Neural crest cell (in vitro differentiated cells): Measurements from ENCODE around the gene HMCN1. TPM values are rescaled to one million over a fixed set of nuclear protein-coding genes. Genes with fewer than 3 reads are reported as not detected.

Experiments used
- DNase-seq: peaks from one replicate; pipeline ENCODE4 v3.0.0; 2021; ENCODE audit warnings: low read depth, mixed read lengths, low spot score
- H3K27ac Mint-ChIP-seq: one replicate; pipeline ENCODE4 v1.8.0; 2021; ENCODE audit warnings: mild to moderate bottlenecking, mixed read lengths; ENCODE audit not compliant: unreplicated experiment
- H3K27me3 Mint-ChIP-seq: 2 replicates; pipeline ENCODE4 v1.8.0; 2021; ENCODE audit warnings: low read depth, mild to moderate bottlenecking, mixed read lengths
- H3K36me3 Mint-ChIP-seq: 2 replicates; pipeline ENCODE4 v1.8.0; 2021; ENCODE audit warnings: low read depth, mild to moderate bottlenecking, mixed read lengths
- H3K4me1 Mint-ChIP-seq: 2 replicates; pipeline ENCODE4 v1.8.0; 2021; ENCODE audit warnings: mixed read lengths
- H3K4me3 Mint-ChIP-seq: one replicate; pipeline ENCODE4 v1.8.0; 2021; ENCODE audit warnings: mild to moderate bottlenecking, mixed read lengths
- H3K9me3 Mint-ChIP-seq: 2 replicates; pipeline ENCODE4 v1.8.0; 2021; ENCODE audit warnings: mixed read lengths
- total RNA-seq: library from RNA; stranded (reverse); gene quantifications from 2 replicates; pipeline ENCODE4 v1.2.1, GENCODE V29; 2021
- TF ChIP-seq, protein P1 (sequence below): fragments of 200-600 bp; sonication (generic); conservative IDR thresholded peaks from 2 replicates; pipeline ENCODE4 v1.5.0; 2021; ENCODE audit warnings: antibody characterized with exemption, mild to moderate bottlenecking

The HMCN1 gene
- total RNA-seq, 1 donor from 2014 or later = 16.6 TPM

DNA sequence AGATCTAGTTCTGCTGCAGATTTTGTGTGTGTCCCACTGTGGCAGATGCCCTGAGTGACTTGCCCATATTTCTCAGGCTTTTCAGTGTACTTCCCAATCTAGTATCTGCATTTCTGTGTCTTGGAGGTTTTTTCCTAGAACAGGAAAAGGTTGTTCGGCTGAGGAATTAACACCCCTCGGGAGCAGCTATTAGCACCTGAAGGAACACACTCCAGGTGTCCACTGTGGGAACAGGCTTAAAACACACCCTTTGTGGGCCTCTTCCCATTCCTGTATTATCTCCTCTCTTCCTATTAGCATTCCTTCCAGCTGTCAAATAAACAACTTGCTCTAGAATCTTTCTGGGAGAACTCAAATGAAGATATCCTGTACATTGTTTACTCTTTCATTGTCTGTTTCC is 178.3 kb downstream of the HMCN1 start:
- no peaks in the 10 kb centered on the region for H3K4me1 Mint-ChIP-seq
- H3K4me3 Mint-ChIP-seq = no peak overlapping the region
- H3K9me3 Mint-ChIP-seq = no peaks in the 10 kb centered on the region
- no peak for DNase-seq
- no peaks in the 10 kb centered on the region for H3K27me3 Mint-ChIP-seq
- H3K27ac Mint-ChIP-seq = no peak overlapping the region
- TF ChIP-seq, protein P1, sequence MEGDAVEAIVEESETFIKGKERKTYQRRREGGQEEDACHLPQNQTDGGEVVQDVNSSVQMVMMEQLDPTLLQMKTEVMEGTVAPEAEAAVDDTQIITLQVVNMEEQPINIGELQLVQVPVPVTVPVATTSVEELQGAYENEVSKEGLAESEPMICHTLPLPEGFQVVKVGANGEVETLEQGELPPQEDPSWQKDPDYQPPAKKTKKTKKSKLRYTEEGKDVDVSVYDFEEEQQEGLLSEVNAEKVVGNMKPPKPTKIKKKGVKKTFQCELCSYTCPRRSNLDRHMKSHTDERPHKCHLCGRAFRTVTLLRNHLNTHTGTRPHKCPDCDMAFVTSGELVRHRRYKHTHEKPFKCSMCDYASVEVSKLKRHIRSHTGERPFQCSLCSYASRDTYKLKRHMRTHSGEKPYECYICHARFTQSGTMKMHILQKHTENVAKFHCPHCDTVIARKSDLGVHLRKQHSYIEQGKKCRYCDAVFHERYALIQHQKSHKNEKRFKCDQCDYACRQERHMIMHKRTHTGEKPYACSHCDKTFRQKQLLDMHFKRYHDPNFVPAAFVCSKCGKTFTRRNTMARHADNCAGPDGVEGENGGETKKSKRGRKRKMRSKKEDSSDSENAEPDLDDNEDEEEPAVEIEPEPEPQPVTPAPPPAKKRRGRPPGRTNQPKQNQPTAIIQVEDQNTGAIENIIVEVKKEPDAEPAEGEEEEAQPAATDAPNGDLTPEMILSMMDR = no peak
- H3K36me3 Mint-ChIP-seq = no peaks in the 10 kb centered on the region

DNA sequence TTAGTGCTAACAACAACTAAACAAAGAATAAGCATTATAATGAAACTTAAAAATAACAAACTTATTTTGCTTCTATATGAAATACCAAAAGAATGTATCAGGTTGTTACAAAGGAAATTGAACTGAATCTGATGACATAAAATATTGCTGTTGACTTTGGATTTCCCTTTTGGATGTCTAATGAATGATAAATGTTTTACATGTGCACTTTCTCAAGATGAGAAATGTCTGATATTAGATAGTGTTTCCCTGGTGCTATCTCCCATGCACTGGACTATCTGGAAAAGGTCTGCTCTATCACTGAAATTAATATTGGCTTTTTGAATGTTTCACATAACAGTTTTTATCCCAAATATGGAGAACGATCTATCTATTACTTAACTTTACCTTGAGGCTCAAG is 179.9 kb downstream of the HMCN1 start:
- DNase-seq = no peak
- TF ChIP-seq, protein P1 = no peak
- H3K4me1 Mint-ChIP-seq = no peaks in the 10 kb centered on the region
- H3K4me3 Mint-ChIP-seq = no peak overlapping the region
- H3K27me3 Mint-ChIP-seq = no peaks in the 10 kb centered on the region
- H3K9me3 Mint-ChIP-seq = no peaks in the 10 kb centered on the region
- H3K27ac Mint-ChIP-seq = no peak overlapping the region
- no peaks in the 10 kb centered on the region for H3K36me3 Mint-ChIP-seq

DNA sequence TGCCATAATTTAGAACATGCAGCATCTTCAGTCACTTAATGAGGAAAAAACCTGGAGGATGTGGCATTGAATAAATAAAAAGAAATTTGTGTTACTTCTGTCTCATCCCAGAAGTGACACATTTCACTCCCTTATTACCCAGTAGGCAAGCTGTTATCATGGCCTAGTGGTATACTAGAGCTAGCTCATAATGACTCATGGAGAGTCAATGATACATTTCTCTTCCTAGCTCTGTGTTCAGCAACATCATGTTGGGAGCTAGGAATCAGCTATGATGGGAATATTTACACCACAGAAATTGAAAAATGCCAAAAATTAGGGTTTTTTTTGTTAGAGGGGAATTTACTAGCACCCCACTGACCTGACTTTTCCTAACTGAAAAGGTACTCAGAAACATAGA is 182.7 kb downstream of the HMCN1 start:
- no peak overlapping the region for H3K4me3 Mint-ChIP-seq
- no peak for DNase-seq
- no peaks in the 10 kb centered on the region for H3K36me3 Mint-ChIP-seq
- no peak overlapping the region for H3K27ac Mint-ChIP-seq
- H3K27me3 Mint-ChIP-seq = no peaks in the 10 kb centered on the region
- TF ChIP-seq, protein P1 = no peak
- no peaks in the 10 kb centered on the region for H3K4me1 Mint-ChIP-seq
- H3K9me3 Mint-ChIP-seq = no peaks in the 10 kb centered on the region

DNA sequence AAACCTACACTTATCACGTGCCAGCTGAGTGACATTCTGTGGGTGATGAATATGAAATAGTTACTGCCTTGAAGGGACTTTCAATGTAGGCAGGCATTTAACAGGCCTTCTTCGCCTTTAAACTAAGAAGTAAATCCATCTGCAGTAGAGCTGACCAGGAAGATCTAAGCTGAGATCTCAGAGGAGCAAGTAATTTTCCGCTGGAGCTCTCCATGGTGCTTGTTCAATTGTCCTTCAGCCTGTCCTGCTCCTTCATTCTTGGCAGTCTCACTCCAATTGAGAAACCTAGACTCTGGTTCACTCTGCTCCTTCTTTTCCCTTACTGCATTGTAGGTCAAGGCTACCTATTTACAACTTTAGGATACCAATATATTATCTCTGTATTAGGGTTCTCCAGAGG is 183.5 kb downstream of the HMCN1 start:
- DNase-seq = no peak
- Mint-ChIP-seq H3K36me3 (no peaks in the 10 kb centered on the region), H3K4me3 (no peak overlapping the region), H3K9me3 (no peaks in the 10 kb centered on the region), H3K27me3 (no peaks in the 10 kb centered on the region), H3K4me1 (no peaks in the 10 kb centered on the region), H3K27ac (no peak overlapping the region)
- TF ChIP-seq, protein P1 = no peak

DNA sequence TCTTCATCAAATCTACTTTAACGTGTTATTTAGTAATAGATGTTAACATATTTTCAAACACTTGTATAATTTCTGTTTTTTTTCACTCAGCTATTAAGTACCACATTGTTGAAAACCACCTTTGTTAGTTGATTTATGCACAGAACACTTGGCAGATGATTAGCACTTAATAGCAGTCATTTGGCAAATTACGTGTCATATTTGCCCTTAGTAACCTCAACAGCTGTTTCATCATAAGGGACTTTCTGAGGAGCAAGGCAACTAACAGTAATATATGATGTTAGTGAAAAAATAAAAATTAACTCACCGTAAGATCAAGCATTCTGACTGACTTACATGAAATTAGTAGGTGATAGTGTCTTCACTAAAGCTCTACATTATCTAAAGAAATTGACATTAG is 186.4 kb downstream of the HMCN1 start:
- H3K4me3 Mint-ChIP-seq = no peak overlapping the region
- no peaks in the 10 kb centered on the region for H3K27me3 Mint-ChIP-seq
- no peaks in the 10 kb centered on the region for H3K4me1 Mint-ChIP-seq
- TF ChIP-seq, protein P1 = no peak
- no peaks in the 10 kb centered on the region for H3K9me3 Mint-ChIP-seq
- DNase-seq = no peak
- no peaks in the 10 kb centered on the region for H3K36me3 Mint-ChIP-seq
- H3K27ac Mint-ChIP-seq = no peak overlapping the region

DNA sequence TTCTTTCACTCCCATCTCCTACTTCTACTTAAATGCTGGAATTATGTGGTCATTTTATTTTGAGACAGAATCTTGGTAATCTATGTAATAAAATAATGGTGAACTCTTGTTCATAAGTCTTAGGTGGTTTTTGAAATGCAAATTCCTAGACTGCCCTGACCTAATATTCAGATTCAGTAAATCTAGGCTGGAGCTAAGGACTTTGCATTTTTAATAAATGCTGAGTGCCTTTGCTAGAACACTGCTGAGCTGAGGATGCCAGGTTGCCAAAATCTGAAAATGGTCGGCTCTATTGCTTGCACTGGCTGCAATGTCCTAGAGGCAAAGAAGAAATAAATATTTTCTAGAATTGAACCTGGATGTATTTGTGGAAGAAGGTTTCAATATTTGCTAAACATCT is 187.4 kb downstream of the HMCN1 start:
- no peaks in the 10 kb centered on the region for H3K4me1 Mint-ChIP-seq
- no peak for DNase-seq
- no peaks in the 10 kb centered on the region for H3K27me3 Mint-ChIP-seq
- TF ChIP-seq, protein P1 = no peak
- H3K9me3 Mint-ChIP-seq = no peaks in the 10 kb centered on the region
- H3K27ac Mint-ChIP-seq = no peak overlapping the region
- no peaks in the 10 kb centered on the region for H3K36me3 Mint-ChIP-seq
- no peak overlapping the region for H3K4me3 Mint-ChIP-seq
